A673 (cell line): ENCODE data around the gene PCDHGA12. TPM values are rescaled to one million over a fixed set of nuclear protein-coding genes. Genes with fewer than 3 reads are reported as not detected.

Source experiments
- BruUV-seq: library from RNA; stranded (reverse); fragments of 400-500 nt; replicated peaks from 2 replicates; lab custom pipeline; 2021; lab: Mats Ljungman, UMichigan
- CTCF ChIA-PET: fragments of 300-600 bp; sonication (Branson Sonifier 250); formaldehyde crosslinking; loops from one replicate; lab custom pipeline; 2022; ENCODE audit warnings: antibody characterized with exemption; lab: Charles Lee
- POLR2A ChIA-PET: fragments of 300-600 bp; sonication (Branson Sonifier 250); formaldehyde crosslinking; loops from one replicate; lab custom pipeline; 2022; ENCODE audit warnings: antibody characterized with exemption; ENCODE audit not compliant: low non-redundant PET; lab: Charles Lee
- DNase-seq: peaks from one replicate; pipeline ENCODE4 v3.0.0-alpha.2; 2015; ENCODE audit warnings: low spot score
- H3K27ac ChIP-seq: fragments of 200-600 bp; sonication (generic); 2 replicates; pipeline ENCODE4 v1.5.1; 2016; ENCODE audit warnings: mixed run types, low read depth, mild to moderate bottlenecking, mixed read lengths, antibody characterized with exemption, low read length; ENCODE audit not compliant: poor library complexity, severe bottlenecking
- H3K27me3 ChIP-seq: fragments of 200-600 bp; sonication (generic); replicated peaks from 2 replicates; pipeline ENCODE4 v1.6.1; 2017; ENCODE audit warnings: mixed run types, low read depth, mild to moderate bottlenecking, mixed read lengths, antibody characterized with exemption, low read length; ENCODE audit not compliant: insufficient read depth, poor library complexity
- H3K36me3 ChIP-seq: fragments of 200-600 bp; sonication (generic); 2 replicates; pipeline ENCODE4 v1.6.1; 2016; ENCODE audit warnings: mixed run types, mild to moderate bottlenecking, mixed read lengths, antibody characterized with exemption, low read length; ENCODE audit not compliant: insufficient read depth, poor library complexity, severe bottlenecking
- H3K4me1 ChIP-seq: fragments of 200-600 bp; sonication (generic); 2 replicates; pipeline ENCODE4 v1.6.1; 2017; ENCODE audit warnings: mixed run types, mild to moderate bottlenecking, mixed read lengths, antibody characterized with exemption, low read length; ENCODE audit not compliant: insufficient read depth, poor library complexity, severe bottlenecking
- H3K4me3 ChIP-seq: fragments of 200-600 bp; sonication (generic); 2 replicates; pipeline ENCODE4 v1.5.1; 2016; ENCODE audit warnings: low read depth, mixed run types, mild to moderate bottlenecking, mixed read lengths, low read length; ENCODE audit not compliant: poor library complexity, severe bottlenecking
- H3K9me3 ChIP-seq: fragments of 200-600 bp; sonication (generic); 2 replicates; pipeline ENCODE4 v1.6.1; 2016; ENCODE audit warnings: mixed run types, low read depth, mild to moderate bottlenecking, mixed read lengths, antibody characterized with exemption, low read length; ENCODE audit not compliant: poor library complexity, severe bottlenecking
- EZH2 ChIP-seq: fragments of 200-600 bp; sonication (generic); IDR thresholded peaks from 2 replicates; pipeline ENCODE4 v1.6.1; 2017; ENCODE audit warnings: borderline replicate concordance, low read depth, mild to moderate bottlenecking, mixed read lengths, antibody characterized with exemption, low read length; ENCODE audit not compliant: poor library complexity, severe bottlenecking
- intact Hi-C: fragments of 100-400 bp; cut with micrococcal nuclease; formaldehyde crosslinking; loops from one replicate; pipeline ENCODE4 v1.10.0; 2022; ENCODE audit not compliant: unreplicated experiment
- total RNA-seq: library from RNA; stranded (reverse); gene quantifications from 2 replicates; pipeline ENCODE4 v1.2.3, GENCODE V29; 2021
- TF ChIP-seq, protein P1 (sequence below): fragments of 300-800, 200-600 bp; sonication (generic); conservative IDR thresholded peaks from 2 replicates; pipeline ENCODE4 v1.5.1; 2017; ENCODE audit warnings: low read depth, mild to moderate bottlenecking, antibody characterized with exemption, low read length, moderate library complexity, mixed read lengths

Gene PCDHGA12
- total RNA-seq, 1 experiment from 2014 or later = 3.5 TPM

- CTCF ChIA-PET = no interaction called here
- no peaks in the 10 kb centered on the region for H3K27me3 ChIP-seq
- intact Hi-C loops = no loop called here
- TF ChIP-seq, protein P1, sequence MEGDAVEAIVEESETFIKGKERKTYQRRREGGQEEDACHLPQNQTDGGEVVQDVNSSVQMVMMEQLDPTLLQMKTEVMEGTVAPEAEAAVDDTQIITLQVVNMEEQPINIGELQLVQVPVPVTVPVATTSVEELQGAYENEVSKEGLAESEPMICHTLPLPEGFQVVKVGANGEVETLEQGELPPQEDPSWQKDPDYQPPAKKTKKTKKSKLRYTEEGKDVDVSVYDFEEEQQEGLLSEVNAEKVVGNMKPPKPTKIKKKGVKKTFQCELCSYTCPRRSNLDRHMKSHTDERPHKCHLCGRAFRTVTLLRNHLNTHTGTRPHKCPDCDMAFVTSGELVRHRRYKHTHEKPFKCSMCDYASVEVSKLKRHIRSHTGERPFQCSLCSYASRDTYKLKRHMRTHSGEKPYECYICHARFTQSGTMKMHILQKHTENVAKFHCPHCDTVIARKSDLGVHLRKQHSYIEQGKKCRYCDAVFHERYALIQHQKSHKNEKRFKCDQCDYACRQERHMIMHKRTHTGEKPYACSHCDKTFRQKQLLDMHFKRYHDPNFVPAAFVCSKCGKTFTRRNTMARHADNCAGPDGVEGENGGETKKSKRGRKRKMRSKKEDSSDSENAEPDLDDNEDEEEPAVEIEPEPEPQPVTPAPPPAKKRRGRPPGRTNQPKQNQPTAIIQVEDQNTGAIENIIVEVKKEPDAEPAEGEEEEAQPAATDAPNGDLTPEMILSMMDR = no peak
- no peak for TF ChIP-seq EZH2
- no peaks in the 10 kb centered on the region for H3K4me1 ChIP-seq
- H3K4me3 ChIP-seq = no peak overlapping the region
- H3K27ac ChIP-seq = no peak overlapping the region
- POLR2A ChIA-PET = no interaction called here
- peaks cover 11% of the 10 kb centered on the region for H3K9me3 ChIP-seq
- peaks cover 8% of the 10 kb centered on the region for H3K36me3 ChIP-seq
- no TSS peak for BruUV-seq
- no peak for DNase-seq
These were observed 6.9 kb downstream of the PCDHGA12 start for GRCh38 chr5:141437221-141437620.

DNA sequence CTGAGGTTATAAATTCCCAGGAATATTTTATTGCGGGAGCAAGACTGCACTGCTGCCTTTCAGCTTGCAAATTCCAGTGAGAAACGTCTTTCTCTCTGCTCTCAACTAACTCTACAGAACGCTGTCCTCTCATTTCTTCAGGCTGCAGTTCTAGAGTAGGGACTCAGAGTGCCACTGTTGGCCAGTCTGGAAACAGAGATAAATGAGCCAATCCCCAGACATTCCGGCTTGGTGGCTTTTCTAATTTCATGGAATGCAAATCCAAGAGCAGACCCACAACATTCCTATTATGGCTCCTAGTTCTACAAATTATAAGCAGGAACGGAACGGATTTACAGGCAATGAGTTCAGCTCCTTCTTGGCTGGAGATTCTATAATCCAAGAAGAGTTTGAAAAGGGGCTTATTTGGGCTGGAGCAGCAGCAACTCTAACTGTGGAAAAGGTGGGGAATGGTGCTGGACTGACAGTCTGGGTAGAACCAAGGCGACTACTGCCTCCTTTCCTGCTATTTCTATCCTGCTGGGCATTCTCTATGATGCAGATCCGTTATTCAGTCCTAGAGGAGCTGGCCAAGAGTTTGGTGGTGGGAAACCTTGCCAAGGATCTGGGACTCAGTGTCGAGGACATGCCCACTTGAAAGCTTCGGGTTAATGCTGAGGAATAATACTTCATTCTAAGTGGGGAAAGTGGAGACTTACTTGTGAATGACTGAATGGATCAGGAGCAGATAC, 9.3 kb downstream of the PCDHGA12 start:
- no TSS peak for BruUV-seq
- Histone ChIP-seq H3K4me3 (no peak overlapping the region), H3K4me1 (no peaks in the 10 kb centered on the region), H3K27me3 (no peaks in the 10 kb centered on the region), H3K9me3 (peaks cover 11% of the 10 kb centered on the region), H3K36me3 (no peaks in the 10 kb centered on the region), H3K27ac (no peak overlapping the region)
- intact Hi-C loops = no loop called here
- DNase-seq = no peak
- ChIA-PET CTCF (interaction anchor here (0.7 kb wide), 1 partner anchor 54 kb away, joined by 5 read pairs; no protein-coding TSS in a partner anchor), POLR2A (no interaction called here)
- no peak for TF ChIP-seq EZH2
- TF ChIP-seq, protein P1 = no peak

DNA sequence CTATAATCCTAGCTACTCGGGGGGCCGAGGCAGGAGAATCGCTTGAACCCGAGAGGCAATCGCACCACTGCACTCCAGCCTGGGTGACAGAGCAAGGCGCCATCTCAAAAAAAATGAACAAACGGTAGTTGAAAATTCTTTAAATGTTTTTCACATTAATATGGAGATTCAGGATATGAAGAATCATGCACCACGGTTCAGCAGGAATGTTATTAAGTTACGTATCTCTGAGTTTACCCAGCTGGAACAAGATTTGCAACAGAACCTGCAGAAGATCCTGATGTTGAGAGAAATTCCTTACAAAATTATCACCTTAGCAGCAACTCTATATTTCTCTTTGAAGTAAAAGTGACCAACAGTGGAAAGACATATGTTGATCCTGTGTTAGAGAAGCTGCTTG, 10.0 kb downstream of the PCDHGA12 start:
- ChIA-PET CTCF (no interaction called here), POLR2A (no interaction called here)
- BruUV-seq = no TSS peak
- no peaks in the 10 kb centered on the region for H3K36me3 ChIP-seq
- no peaks in the 10 kb centered on the region for H3K27me3 ChIP-seq
- intact Hi-C loops = no loop called here
- TF ChIP-seq EZH2 = no peak
- TF ChIP-seq, protein P1 = no peak
- no peak overlapping the region for H3K27ac ChIP-seq
- H3K9me3 ChIP-seq = peaks cover 13% of the 10 kb centered on the region
- no peak overlapping the region for H3K4me3 ChIP-seq
- H3K4me1 ChIP-seq = no peaks in the 10 kb centered on the region
- no peak for DNase-seq
